HCT116 (cell line): Measurements from ENCODE around the gene FAT1. TPM values are rescaled to one million over a fixed set of nuclear protein-coding genes. Genes with fewer than 3 reads are reported as not detected.

Source experiments
- ATAC-seq: fragments of 200-7000 bp; cut with Tn5 transposase; 2 replicates; pipeline ENCODE4 v1.9.1; 2020; ENCODE audit warnings: mild to moderate bottlenecking, moderate library complexity
- BruUV-seq: library from RNA; stranded (reverse); fragments of 400-500 nt; replicated peaks from 2 replicates; lab custom pipeline; 2021; lab: Mats Ljungman, UMichigan
- CTCF ChIA-PET: fragments of 300-600 bp; sonication (Branson Sonifier 250); formaldehyde crosslinking; loops from one replicate; lab custom pipeline; 2021; ENCODE audit warnings: antibody characterized with exemption; lab: Charles Lee
- POLR2A ChIA-PET: fragments of 300-600, 350-600 bp; sonication (Branson Sonifier 250); formaldehyde crosslinking; loops from one replicate; lab custom pipeline; 2021; ENCODE audit warnings: antibody characterized with exemption; lab: Charles Lee
- RAD21 ChIA-PET, 2 experiments: fragments of 300-600 bp; sonication (Branson Sonifier 250); formaldehyde crosslinking; loops; one replicate each; lab custom pipeline; 2023; ENCODE audit warnings: low total read pairs in 2 of 2; ENCODE audit not compliant: uncharacterized antibody in 2 of 2, unreplicated experiment in 2 of 2, low non-redundant PET in 1 of 2; lab: Charles Lee
- DNase-seq: peaks from one replicate; pipeline ENCODE4 v3.0.0-alpha.2; 2010; ENCODE audit warnings: low read depth, low spot score
- H2AFZ ChIP-seq: fragments of 200-600 bp; shearing (Covaris generic), sonication (generic); 2 replicates; pipeline ENCODE4 v1.6.1; 2017; ENCODE audit warnings: low read depth, mixed run types, mixed read lengths, antibody characterized with exemption, low read length; ENCODE audit not compliant: poor library complexity, severe bottlenecking
- H3K27ac ChIP-seq: 2 replicates; pipeline ENCODE4 v1.5.1; 2012; ENCODE audit warnings: low read depth, low read length
- H3K27me3 ChIP-seq: fragments of 200-600 bp; sonication (generic); 2 replicates; pipeline ENCODE4 v1.6.1; 2016; ENCODE audit warnings: mixed run types, low read length, mixed read lengths; ENCODE audit not compliant: insufficient read depth
- H3K36me3 ChIP-seq, 2 experiments: fragments of 200-500 bp in 1 of 2; fragments of 200-600 bp in 1 of 2; sonication (Bioruptor generic) in 1 of 2; sonication (generic) in 1 of 2; 2 replicates each; pipeline versions ENCODE4 v1.5.1 to v1.6.1; 2014 to 2016; ENCODE audit warnings: low read length in 2 of 2, inconsistent platforms in 1 of 2, mixed read lengths in 1 of 2, mixed run types in 1 of 2; ENCODE audit not compliant: insufficient read depth in 2 of 2, control insufficient read depth in 1 of 2
- H3K4me1 ChIP-seq, 2 experiments: fragments of 200-600 bp in 1 of 2; sonication (generic) in 1 of 2; 2 replicates each; pipeline versions ENCODE4 v1.5.1 to v1.6.1; 2012 to 2017; ENCODE audit warnings: low read length in 2 of 2, inconsistent platforms in 1 of 2, mild to moderate bottlenecking in 1 of 2, mixed read lengths in 1 of 2, mixed run types in 1 of 2, moderate library complexity in 1 of 2; ENCODE audit not compliant: insufficient read depth in 2 of 2, control insufficient read depth in 1 of 2
- H3K4me2 ChIP-seq: fragments of 200-600 bp; sonication (generic); 2 replicates; pipeline ENCODE4 v1.6.1; 2017; ENCODE audit warnings: mixed run types, low read length, mixed read lengths
- H3K4me3 ChIP-seq, 2 experiments: fragments of 200-600 bp in 1 of 2; sonication (generic) in 1 of 2; replicated peaks in 1 of 2; 2 replicates each; pipeline ENCODE4 v1.5.1; 2011 to 2016; ENCODE audit warnings: low read length in 2 of 2, control low read depth in 1 of 2, low read depth in 1 of 2, mild to moderate bottlenecking in 1 of 2, mixed read lengths in 1 of 2, mixed run types in 1 of 2
- H3K79me2 ChIP-seq: fragments of 200-600 bp; sonication (generic); 2 replicates; pipeline ENCODE4 v1.6.1; 2017; ENCODE audit warnings: mild to moderate bottlenecking, mixed run types, low read length, moderate library complexity, mixed read lengths; ENCODE audit not compliant: insufficient read depth
- H3K9ac ChIP-seq: fragments of 200-600 bp; sonication (generic); 2 replicates; pipeline ENCODE4 v1.6.1; 2016; ENCODE audit warnings: low read length, mixed read lengths
- H3K9me2 ChIP-seq: fragments of 200-600 bp; sonication (generic), shearing (Covaris generic); 2 replicates; pipeline ENCODE4 v1.6.1; 2017; ENCODE audit warnings: mixed run types, mild to moderate bottlenecking, moderate library complexity; ENCODE audit not compliant: insufficient read depth
- H3K9me3 ChIP-seq, 2 experiments: fragments of 200-500 bp in 1 of 2; fragments of 200-600 bp in 1 of 2; sonication (Bioruptor generic) in 1 of 2; sonication (generic) in 1 of 2; 2 replicates each; pipeline ENCODE4 v1.6.1; 2014 to 2017; ENCODE audit warnings: low read length in 2 of 2, mixed read lengths in 2 of 2, inconsistent platforms in 1 of 2, low read depth in 1 of 2, mild to moderate bottlenecking in 1 of 2, mixed run types in 1 of 2, moderate library complexity in 1 of 2; ENCODE audit not compliant: control insufficient read depth in 1 of 2, insufficient read depth in 1 of 2
- H4K20me1 ChIP-seq: fragments of 200-600 bp; sonication (generic), shearing (Covaris generic); 2 replicates; pipeline ENCODE4 v1.6.1; 2017; ENCODE audit warnings: mixed run types, mild to moderate bottlenecking, moderate library complexity; ENCODE audit not compliant: insufficient read depth
- ATF3 ChIP-seq: IDR thresholded peaks from 2 replicates; pipeline ENCODE4 v1.6.1; 2012
- CBX3 ChIP-seq: IDR thresholded peaks from 2 replicates; pipeline ENCODE4 v1.6.1; 2012; ENCODE audit warnings: low read depth
- ELF1 ChIP-seq: IDR thresholded peaks from 2 replicates; pipeline ENCODE4 v1.6.1; 2012; ENCODE audit warnings: low read depth, borderline replicate concordance
- EZH2 ChIP-seq: fragments of 200-600 bp; sonication (generic); IDR thresholded peaks from 2 replicates; pipeline ENCODE4 v1.6.1; 2017; ENCODE audit warnings: antibody characterized with exemption, mixed run types
- EZH2phosphoT487 ChIP-seq: fragments of 200-600 bp; IDR thresholded peaks from 2 replicates; pipeline ENCODE4 v1.6.1; 2018; ENCODE audit warnings: antibody characterized with exemption, borderline replicate concordance
- FOSL1 ChIP-seq: IDR thresholded peaks from 2 replicates; pipeline ENCODE4 v1.6.1; 2012; ENCODE audit warnings: low read depth
- JUND ChIP-seq: IDR thresholded peaks from 2 replicates; pipeline ENCODE4 v1.6.1; 2012
- MAX ChIP-seq: IDR thresholded peaks from 2 replicates; pipeline ENCODE4 v1.6.1; 2012
- POLR2A ChIP-seq: IDR thresholded peaks from 2 replicates; pipeline ENCODE4 v1.7.0; 2011; ENCODE audit warnings: borderline replicate concordance; ENCODE audit not compliant: insufficient read depth, insufficient read length; ENCODE audit errors: extremely low read depth
- POLR2AphosphoS5 ChIP-seq: IDR thresholded peaks from 2 replicates; pipeline ENCODE4 v1.6.1; 2011; ENCODE audit warnings: mild to moderate bottlenecking, low read depth, low read length, moderate library complexity
- RAD21 ChIP-seq: IDR thresholded peaks from 2 replicates; pipeline ENCODE4 v1.6.1; 2012; ENCODE audit warnings: low read depth, mild to moderate bottlenecking
- REST ChIP-seq: IDR thresholded peaks from 2 replicates; pipeline ENCODE4 v1.6.1; 2012; ENCODE audit warnings: low read depth
- SIN3A ChIP-seq: IDR thresholded peaks from 2 replicates; pipeline ENCODE4 v1.6.1; 2012; ENCODE audit warnings: low read depth
- SRF ChIP-seq: IDR thresholded peaks from 2 replicates; pipeline ENCODE4 v1.6.1; 2012; ENCODE audit warnings: low read depth
- TCF7L2 ChIP-seq: IDR thresholded peaks from 2 replicates; pipeline ENCODE4 v1.7.0; 2011; ENCODE audit warnings: borderline replicate concordance, inconsistent platforms; ENCODE audit not compliant: insufficient read depth, insufficient read length; ENCODE audit errors: extremely low read depth
- YY1 ChIP-seq: IDR thresholded peaks from 2 replicates; pipeline ENCODE4 v1.6.1; 2011; ENCODE audit warnings: low read length, low read depth, moderate library complexity, mild to moderate bottlenecking; ENCODE audit not compliant: insufficient replicate concordance; ENCODE audit errors: extremely low read depth
- ZBTB33 ChIP-seq: IDR thresholded peaks from 2 replicates; pipeline ENCODE4 v1.6.1; 2011; ENCODE audit warnings: mild to moderate bottlenecking, low read length, moderate library complexity; ENCODE audit not compliant: insufficient replicate concordance; ENCODE audit errors: extremely low read depth
- ZNF274 ChIP-seq: fragments of 200-500 bp; sonication (Bioruptor generic); IDR thresholded peaks from 2 replicates; pipeline ENCODE4 v1.6.1; 2014; ENCODE audit warnings: mild to moderate bottlenecking, low read depth, low read length, inconsistent platforms
- intact Hi-C: fragments of 100-400 bp; cut with micrococcal nuclease; formaldehyde crosslinking; loops from 2 replicates; pipeline ENCODE4 v1.10.0; 2022
- total RNA-seq: library from RNA; stranded (reverse); gene quantifications from one replicate; pipeline ENCODE4 v1.2.1, GENCODE V29; 2021; ENCODE audit not compliant: unreplicated experiment

The FAT1 gene
- total RNA-seq, 1 experiment from 2014 or later, result 676 TPM

- TF ChIP-seq ZNF274 (no peak), EZH2phosphoT487 (no peak), YY1 (no peak), RAD21 (no peak), POLR2AphosphoS5 (no peak), CBX3 (no peak)
These were observed 11.0 kb downstream of the FAT1 start (continued) for GRCh38 chr4:186712690-186713089.

- Histone ChIP-seq H3K9ac (no peak overlapping the region), H2AFZ (no peak overlapping the region), H3K9me2 (no peaks in the 10 kb centered on the region), H3K4me3 (no peak overlapping the region), H3K36me3 (peaks cover 45 to 50% of the 10 kb centered on the region in 2 experiments), H3K9me3 (no peaks in the 10 kb centered on the region), H3K27me3 (no peaks in the 10 kb centered on the region), H3K4me1 (peaks cover 20 to 29% of the 10 kb centered on the region in 2 experiments), H3K27ac (no peak overlapping the region), H3K4me2 (no peak overlapping the region), H3K79me2 (peaks cover 100% of the 10 kb centered on the region), H4K20me1 (peaks cover 93% of the 10 kb centered on the region)
- ChIA-PET POLR2A (interaction anchor here (0.5 kb wide), 1 partner anchor 868 kb away, joined by 3 read pairs; no protein-coding TSS in a partner anchor), RAD21 (no interaction called here), CTCF (no interaction called here)
- DNase-seq, result no peak
- intact Hi-C loops, result no loop called here
- no TSS peak for BruUV-seq
- ATAC-seq, result no peak
- TF ChIP-seq TCF7L2 (no peak), YY1 (no peak), ELF1 (no peak), FOSL1 (no peak), REST (no peak), EZH2 (no peak), ZBTB33 (no peak), MAX (no peak), POLR2A (no peak), SRF (no peak), ATF3 (no peak), JUND (no peak), EZH2phosphoT487 (no peak), SIN3A (no peak)
These were observed 13.0 kb downstream of the FAT1 start for GRCh38 chr4:186710521-186711119.
